AG08396 (cell line): Measurements from ENCODE around the gene LRRC47.
A peak's percentile ranks its signal among the peaks of the same experiment; 100 is the strongest.

ENCODE experiments used
- DNase-seq: peaks from one replicate; pipeline ENCODE4 v3.0.0; 2012; ENCODE audit warnings: low spot score, mixed read lengths

Gene LRRC47

GRCh38 chr1:3785456-3786157 is 10.7 kb downstream of the LRRC47 start:
- DNase-seq: no peak

GRCh38 chr1:3785045-3785444 is 11.3 kb downstream of the LRRC47 start:
- DNase-seq: no peak

- DNase-seq: no peak
These were observed 12.4 kb downstream of the LRRC47 start for GRCh38 chr1:3783651-3784474.

GRCh38 chr1:3780901-3781300 is 15.4 kb downstream of the LRRC47 start:
- DNase-seq: no peak

GRCh38 chr1:3779912-3780416 is 16.3 kb downstream of the LRRC47 start:
- DNase-seq: no peak

GRCh38 chr1:3779265-3779911 is 16.9 kb downstream of the LRRC47 start:
- DNase-seq: no peak

- DNase-seq: no peak
These were observed 17.6 kb downstream of the LRRC47 start for GRCh38 chr1:3778590-3779264.

GRCh38 chr1:3777647-3778589 is 18.4 kb downstream of the LRRC47 start:
- DNase-seq: no peak

- DNase-seq: no peak
These were observed 19.2 kb downstream of the LRRC47 start for GRCh38 chr1:3777078-3777547.

- no peak for DNase-seq
These were observed 19.9 kb downstream of the LRRC47 start for GRCh38 chr1:3776231-3776961.

GRCh38 chr1:3775490-3776230 is 20.6 kb downstream of the LRRC47 start:
- peak; percentile 88 for DNase-seq

- peak; percentile 82 for DNase-seq
These were observed 21.3 kb downstream of the LRRC47 start for GRCh38 chr1:3774946-3775489.

- no peak for DNase-seq
These were observed 21.9 kb downstream of the LRRC47 start for GRCh38 chr1:3774276-3774945.

GRCh38 chr1:3773572-3774275 is 22.6 kb downstream of the LRRC47 start:
- DNase-seq: peak; percentile 43

GRCh38 chr1:3772715-3773571 is 23.4 kb downstream of the LRRC47 start, which contains the start of gene SMIM1:
Gene SMIM1 (plus strand): TSS chr1:3772749. CDS start chr1:3775374, 2,625 bp downstream.
- no peak for DNase-seq

GRCh38 chr1:3772027-3772714 is 24.1 kb downstream of the LRRC47 start:
- DNase-seq: peak; percentile 99
